Activated CD4-positive, alpha-beta T cell treated with anti-CD3 and anti-CD28 coated beads, Interleukin-2, Interleukin-4, amounts not matched to agents 100 ng/mL and 50 ng/mL, durations not matched to agents 16 hours and 8 hours (primary cell): ENCODE data around the gene MORN3.
"Not testable (repeated sequence)": the region's sequence is repeated elsewhere in the genome, so short reads cannot be mapped to it uniquely, and the experiment has no call there.

Source experiments
- DNase-seq: peaks from one replicate; pipeline ENCODE4 v3.0.0-alpha.2; 2020; ENCODE audit warnings: low spot score

Gene MORN3

GRCh38 chr12:121689430-121689829 is 20.0 kb upstream of the MORN3 start:
- DNase-seq: no peak

- no peak for DNase-seq
Observed at GRCh38 chr12:121688966-121689365, 19.5 kb upstream of the MORN3 start.

GRCh38 chr12:121679661-121680197 is 10.3 kb upstream of the MORN3 start:
- not testable (repeated sequence) for DNase-seq

- DNase-seq: no peak
Observed at GRCh38 chr12:121678716-121679300, 9.4 kb upstream of the MORN3 start.

GRCh38 chr12:121678305-121678704 is 8.9 kb upstream of the MORN3 start:
- DNase-seq: no peak

- DNase-seq: no peak
Observed at GRCh38 chr12:121676190-121676589, 6.7 kb upstream of the MORN3 start.

GRCh38 chr12:121673013-121673511 is 3.6 kb upstream of the MORN3 start:
- no peak for DNase-seq

- DNase-seq: no peak
Observed at GRCh38 chr12:121668750-121669520, 519 bp downstream of the MORN3 start.

GRCh38 chr12:121666829-121667228 is 2.6 kb downstream of the MORN3 start:
- not testable (repeated sequence) for DNase-seq

GRCh38 chr12:121663610-121663929 is 5.9 kb downstream of the MORN3 start:
- no peak for DNase-seq

GRCh38 chr12:121661353-121662105 is 7.9 kb downstream of the MORN3 start:
- not testable (repeated sequence) for DNase-seq

- peak; percentile 84 for DNase-seq
Observed at GRCh38 chr12:121657305-121658008, 12.0 kb downstream of the MORN3 start.

GRCh38 chr12:121656122-121656521 is 13.3 kb downstream of the MORN3 start:
- DNase-seq: no peak

GRCh38 chr12:121653999-121654398 is 15.5 kb downstream of the MORN3 start:
- DNase-seq: no peak

- no peak for DNase-seq
Observed at GRCh38 chr12:121652767-121653497, 16.5 kb downstream of the MORN3 start.

GRCh38 chr12:121651320-121651719 is 18.1 kb downstream of the MORN3 start:
- no peak for DNase-seq

GRCh38 chr12:121649819-121650353 is 19.6 kb downstream of the MORN3 start:
- peak; percentile 57 for DNase-seq

- DNase-seq: no peak
Observed at GRCh38 chr12:121649322-121649721, 20.1 kb downstream of the MORN3 start.

- DNase-seq: no peak
Observed at GRCh38 chr12:121648458-121649028, 20.9 kb downstream of the MORN3 start.

GRCh38 chr12:121641343-121641630 is 28.2 kb downstream of the MORN3 start:
- no peak for DNase-seq
